Middle frontal gyrus (tissue), 1 donor: Measurements from ENCODE around the gene TTYH3.
"Not testable (repeated sequence)": the region's sequence is repeated elsewhere in the genome, so short reads cannot be mapped to it uniquely, and the experiment has no call there.

Experiments used
- DNase-seq: peaks from one replicate; pipeline ENCODE4 v3.0.0-alpha.2; 2015; ENCODE audit warnings: low spot score; ENCODE audit errors: extremely low spot score

TTYH3 gene

DNA sequence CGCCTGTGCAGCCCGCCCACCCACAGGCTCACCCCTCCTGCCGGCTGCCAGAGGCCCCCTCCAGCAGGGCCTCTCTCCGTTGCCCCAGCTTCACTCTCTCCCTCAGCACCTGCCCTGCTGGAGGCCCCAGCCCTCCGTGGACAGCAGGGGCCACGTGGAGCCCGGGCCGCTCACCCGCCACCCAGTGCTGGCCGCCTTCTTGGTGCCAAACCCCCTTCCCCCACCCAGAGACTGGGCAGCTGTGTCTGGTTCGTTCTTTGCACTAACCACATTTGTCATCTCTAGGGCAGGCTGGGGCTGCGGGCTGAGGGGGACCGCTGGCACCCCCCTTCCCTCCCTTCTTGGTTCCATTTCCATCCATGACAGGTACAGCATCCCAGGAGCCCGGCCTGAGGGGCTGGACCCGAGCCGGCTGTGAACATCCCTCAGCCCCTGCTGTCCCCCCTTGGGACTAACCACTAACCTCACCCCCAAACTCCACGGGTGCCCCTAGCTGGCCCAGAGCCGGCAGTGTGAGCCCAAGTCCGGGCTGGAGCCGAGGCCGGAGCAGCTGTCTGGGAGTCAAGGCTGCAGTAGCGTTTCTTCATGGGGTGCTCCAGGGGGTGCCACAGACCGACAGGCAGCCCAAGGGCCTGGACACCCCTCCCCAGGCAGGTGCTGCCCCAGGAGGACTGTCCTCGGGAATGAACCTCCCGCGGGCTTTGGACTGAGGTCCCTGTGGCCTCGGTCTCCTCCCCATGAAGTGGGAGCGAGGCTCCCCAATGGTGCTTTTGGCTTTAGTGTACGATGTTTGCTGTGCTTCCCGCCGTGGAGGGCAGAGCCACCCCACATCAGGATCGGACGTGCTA is 30.7 kb downstream of the TTYH3 start:
- DNase-seq: no peak

DNA sequence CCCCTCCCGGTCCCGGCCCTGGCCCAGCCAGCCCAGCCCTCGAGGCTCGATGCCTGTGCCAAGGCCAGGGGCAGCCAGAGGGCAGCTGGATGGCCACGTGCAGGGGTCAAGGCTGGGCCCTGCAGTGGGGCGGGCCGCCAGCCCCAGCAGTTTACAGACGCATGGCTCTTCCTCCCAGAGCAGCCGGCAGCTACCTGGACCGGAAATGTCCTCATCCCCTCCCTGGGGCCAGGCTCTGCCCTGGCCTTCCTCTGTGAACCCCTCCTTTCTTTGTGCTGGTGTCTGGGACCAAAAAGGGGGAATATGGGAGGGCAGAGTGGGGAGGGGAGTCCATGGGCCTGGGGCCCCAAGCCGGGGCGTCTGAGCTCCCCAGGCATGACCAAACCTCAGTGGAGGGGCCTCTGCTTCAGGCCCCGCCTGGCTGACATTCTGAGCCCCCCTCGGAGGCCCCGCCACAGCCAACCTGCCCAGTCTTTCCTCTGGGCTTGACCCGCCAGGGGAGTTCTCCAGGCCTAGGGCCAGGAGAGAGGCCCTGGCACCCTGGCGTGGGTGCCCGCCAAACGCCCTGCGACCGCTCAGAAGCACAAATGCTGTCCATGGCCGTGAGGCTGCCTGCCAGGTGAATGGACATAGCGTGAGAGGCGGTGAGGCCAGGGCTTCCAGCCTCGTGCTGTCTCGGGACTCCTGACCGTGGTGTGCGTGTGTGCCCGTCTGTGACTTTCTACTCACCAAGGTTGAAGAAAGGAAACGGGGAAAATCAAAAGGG is 31.5 kb downstream of the TTYH3 start:
- no peak for DNase-seq

DNA sequence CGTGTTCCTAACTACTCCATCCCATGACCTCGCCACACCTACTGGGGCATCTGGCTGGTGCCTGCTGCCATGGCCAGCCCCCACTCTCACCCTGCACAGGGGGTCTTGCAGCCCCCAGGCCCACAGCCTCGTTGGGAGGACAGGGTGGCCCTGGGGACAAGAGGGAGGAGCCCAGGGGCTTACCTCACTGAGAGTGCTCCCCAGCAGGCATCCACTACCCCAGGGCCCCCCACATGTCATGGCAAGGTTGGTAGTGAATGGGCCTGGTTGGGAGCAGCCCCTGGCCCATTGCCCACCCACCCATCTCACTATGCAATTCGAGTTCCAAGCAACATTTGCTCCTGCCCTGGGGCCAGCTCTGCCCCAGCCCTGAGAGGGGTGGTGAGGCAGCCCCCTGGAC is 32.2 kb downstream of the TTYH3 start:
- DNase-seq: no peak

DNA sequence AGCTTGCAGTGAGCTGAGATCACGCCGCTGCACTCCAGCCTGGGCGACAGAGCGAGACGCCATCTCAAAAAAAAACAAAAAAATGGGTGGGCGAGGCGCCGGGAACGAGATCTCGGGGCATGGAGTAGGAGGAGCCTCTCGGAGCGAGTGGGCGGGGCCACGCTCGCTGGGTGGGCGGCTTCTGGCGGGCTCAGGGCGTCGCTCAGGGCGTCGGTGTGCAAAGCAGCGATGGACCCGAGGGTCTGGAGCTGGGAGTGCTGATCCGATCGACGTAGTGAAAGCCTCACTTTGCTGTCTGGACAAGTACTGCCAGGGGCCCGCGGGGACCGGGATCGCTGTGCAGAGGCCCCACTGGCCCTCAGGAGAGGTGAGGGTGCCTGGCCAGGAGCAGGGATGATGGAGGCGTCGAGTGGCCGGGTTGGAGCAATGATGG is 33.6 kb downstream of the TTYH3 start:
- DNase-seq: no peak

DNA sequence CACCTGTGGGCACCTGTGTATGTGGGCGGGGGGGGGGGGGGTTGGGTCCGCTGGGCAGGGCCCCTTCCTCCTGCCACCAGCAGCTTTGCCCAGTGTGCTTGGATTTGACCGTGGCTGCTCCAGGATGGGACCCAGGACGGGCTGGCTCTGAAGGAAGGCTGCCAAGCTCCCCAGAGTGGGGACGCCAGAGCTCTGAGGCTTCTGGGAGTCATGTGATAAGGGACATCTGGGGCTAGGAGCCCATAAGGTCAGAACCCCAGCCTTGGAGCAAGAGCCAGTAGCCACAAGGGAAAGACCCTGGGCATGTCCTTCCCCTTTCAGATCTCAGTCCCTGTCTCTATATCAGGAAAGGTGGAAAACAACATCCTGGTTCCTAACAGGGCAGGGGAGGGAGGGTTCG is 34.4 kb downstream of the TTYH3 start:
- no peak for DNase-seq

- no peak for DNase-seq
Measured at GRCh38 chr7:2666588-2667250, 34.9 kb downstream of the TTYH3 start.

- no peak for DNase-seq
Measured at GRCh38 chr7:2667843-2668242, 36.1 kb downstream of the TTYH3 start.

- no peak for DNase-seq
Measured at GRCh38 chr7:2668401-2668800, 36.6 kb downstream of the TTYH3 start.

- no peak for DNase-seq
Measured at GRCh38 chr7:2670171-2670570, 38.4 kb downstream of the TTYH3 start.

- DNase-seq: no peak
Measured at GRCh38 chr7:2670720-2671391, 39.1 kb downstream of the TTYH3 start.

- DNase-seq: not testable (repeated sequence)
Measured at GRCh38 chr7:2673214-2673613, 41.4 kb downstream of the TTYH3 start.

- DNase-seq: no peak
Measured at GRCh38 chr7:2673934-2674333, 42.1 kb downstream of the TTYH3 start.

GRCh38 chr7:2675256-2675764 is 43.5 kb downstream of the TTYH3 start:
- DNase-seq: no peak

DNA sequence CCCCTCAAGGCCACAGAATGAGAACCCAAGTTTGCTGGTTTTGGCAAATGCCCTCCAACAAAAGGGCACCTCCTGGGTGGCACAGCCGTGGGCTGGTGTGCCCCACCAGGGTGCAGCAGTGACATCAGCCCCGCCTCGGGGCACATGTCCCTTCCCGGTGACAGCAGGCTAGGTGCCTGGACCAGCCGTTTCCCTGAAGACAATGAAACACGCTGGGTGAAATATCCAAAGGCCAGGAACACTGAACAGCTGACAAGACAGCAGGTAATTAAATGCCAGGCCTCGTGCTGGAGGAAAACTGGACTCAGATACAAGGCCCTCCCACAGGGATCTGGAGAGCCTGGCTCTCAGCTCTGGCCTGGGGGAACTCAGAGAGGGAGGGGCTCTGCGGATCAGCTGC is 44.8 kb downstream of the TTYH3 start:
- not testable (repeated sequence) for DNase-seq

- not testable (repeated sequence) for DNase-seq
Measured at GRCh38 chr7:2678454-2678853, 46.7 kb downstream of the TTYH3 start.

GRCh38 chr7:2679135-2680127 is 47.6 kb downstream of the TTYH3 start:
- DNase-seq: not testable (repeated sequence)

- no peak for DNase-seq
Measured at GRCh38 chr7:2680256-2680655, 48.5 kb downstream of the TTYH3 start.

- peak; percentile 72 for DNase-seq
Measured at GRCh38 chr7:2680792-2681490, 49.2 kb downstream of the TTYH3 start.
